DND-41 (cell line): ENCODE measurements around the gene PDE3A.

Experiments
- ATAC-seq: fragments of 200-7000 bp; cut with Tn5 transposase; 3 replicates; pipeline ENCODE4 v1.9.1; 2021; ENCODE audit warnings: low read depth; ENCODE audit not compliant: insufficient read depth
- DNase-seq: peaks from one replicate; pipeline ENCODE4 v3.0.0-alpha.2; 2020
- H2AFZ ChIP-seq: 2 replicates; pipeline ENCODE4 v1.6.0; 2012; ENCODE audit warnings: low read depth, low read length
- H3K27ac ChIP-seq: 2 replicates; pipeline ENCODE4 v1.5.1; 2012; ENCODE audit warnings: low read length, inconsistent platforms
- H3K27me3 ChIP-seq: fragments of 200-600 bp; sonication (generic); 2 replicates; pipeline ENCODE4 v1.6.0; 2012; ENCODE audit warnings: low read length, mild to moderate bottlenecking, inconsistent platforms; ENCODE audit not compliant: insufficient read depth, poor library complexity
- H3K36me3 ChIP-seq: 2 replicates; pipeline ENCODE4 v1.5.1; 2012; ENCODE audit warnings: low read length, inconsistent platforms; ENCODE audit not compliant: insufficient read depth
- H3K4me1 ChIP-seq: 2 replicates; pipeline ENCODE4 v1.5.1; 2012; ENCODE audit warnings: mild to moderate bottlenecking, low read length; ENCODE audit not compliant: insufficient read depth
- H3K4me2 ChIP-seq: 2 replicates; pipeline ENCODE4 v1.6.0; 2012; ENCODE audit warnings: mild to moderate bottlenecking, moderate library complexity, low read length, inconsistent platforms; ENCODE audit not compliant: insufficient read depth
- H3K4me3 ChIP-seq, 2 experiments: fragments of 200-600 bp in 1 of 2; shearing (Covaris generic) in 1 of 2; 2 replicates each; pipeline ENCODE4 v1.5.1; 2012 to 2016; ENCODE audit warnings: inconsistent platforms in 2 of 2, low read length in 2 of 2, mild to moderate bottlenecking in 2 of 2, low read depth in 1 of 2, moderate library complexity in 1 of 2
- H3K79me2 ChIP-seq: 2 replicates; pipeline ENCODE4 v1.6.0; 2012; ENCODE audit warnings: low read length, inconsistent platforms; ENCODE audit not compliant: insufficient read depth
- H3K9ac ChIP-seq: 2 replicates; pipeline ENCODE4 v1.6.0; 2012; ENCODE audit warnings: low read depth, mild to moderate bottlenecking, inconsistent platforms, low read length, moderate library complexity
- H3K9me3 ChIP-seq: 2 replicates; pipeline ENCODE4 v1.5.1; 2012; ENCODE audit warnings: low read length, moderate library complexity, mild to moderate bottlenecking, inconsistent platforms; ENCODE audit not compliant: insufficient read depth, severe bottlenecking
- H4K20me1 ChIP-seq: 2 replicates; pipeline ENCODE4 v1.6.0; 2012; ENCODE audit warnings: low read length; ENCODE audit not compliant: insufficient read depth
- CTCF ChIP-seq: IDR thresholded peaks from 2 replicates; pipeline ENCODE4 v1.5.1; 2012; ENCODE audit warnings: borderline replicate concordance, low read length, moderate library complexity, mild to moderate bottlenecking; ENCODE audit not compliant: poor library complexity, severe bottlenecking; ENCODE audit errors: extremely low read depth
- EZH2 ChIP-seq: IDR thresholded peaks from 3 replicates; pipeline ENCODE4 v1.6.1; 2012; ENCODE audit warnings: borderline replicate concordance, low read depth, mild to moderate bottlenecking, moderate library complexity, low read length, inconsistent platforms; ENCODE audit not compliant: severe bottlenecking

PDE3A gene

DNA sequence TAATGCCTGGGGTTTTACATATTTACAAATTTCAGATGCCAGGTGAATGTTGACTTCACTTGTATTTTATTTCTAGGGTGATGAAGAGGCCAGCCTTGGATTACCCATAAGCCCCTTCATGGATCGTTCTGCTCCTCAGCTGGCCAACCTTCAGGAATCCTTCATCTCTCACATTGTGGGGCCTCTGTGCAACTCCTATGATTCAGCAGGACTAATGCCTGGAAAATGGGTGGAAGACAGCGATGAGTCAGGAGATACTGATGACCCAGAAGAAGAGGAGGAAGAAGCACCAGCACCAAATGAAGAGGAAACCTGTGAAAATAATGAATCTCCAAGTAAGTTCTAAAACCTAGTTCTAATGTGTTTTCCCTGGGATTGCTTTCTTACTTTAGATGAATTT, 285.5 kb downstream of the PDE3A start:
- Histone ChIP-seq H4K20me1 (no peaks in the 10 kb centered on the region), H3K9ac (no peak overlapping the region), H3K27me3 (no peaks in the 10 kb centered on the region), H3K36me3 (no peaks in the 10 kb centered on the region), H3K79me2 (no peaks in the 10 kb centered on the region), H3K4me2 (no peak overlapping the region), H3K27ac (no peak overlapping the region), H3K4me1 (no peaks in the 10 kb centered on the region), H3K4me3 (no peak overlapping the region), H3K9me3 (no peaks in the 10 kb centered on the region), H2AFZ (no peak overlapping the region)
- TF ChIP-seq EZH2: no peak
- no peak for TF ChIP-seq CTCF
- ATAC-seq (no peak), DNase-seq (no peak)

DNA sequence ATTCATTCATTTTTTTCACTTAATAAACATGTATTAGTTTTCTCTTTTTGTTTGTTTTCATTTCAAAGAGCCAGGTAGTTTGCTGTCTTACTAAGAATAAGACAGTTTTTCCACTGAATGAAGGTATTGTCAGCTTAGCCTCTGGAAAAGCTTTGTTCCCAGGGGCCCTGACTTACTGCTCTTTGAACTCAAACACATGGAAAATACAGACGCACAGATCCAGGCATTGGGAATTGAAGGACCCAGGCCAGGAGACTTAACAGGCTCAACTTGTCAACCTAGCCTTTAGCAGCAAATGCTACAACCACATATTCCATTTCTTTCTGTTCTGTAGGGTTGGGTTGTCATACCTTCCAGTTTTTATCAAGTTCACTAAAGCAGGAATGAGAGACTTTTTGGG, 288.3 kb downstream of the PDE3A start:
- Histone ChIP-seq H3K79me2 (no peaks in the 10 kb centered on the region), H3K9ac (no peak overlapping the region), H4K20me1 (no peaks in the 10 kb centered on the region), H3K27me3 (no peaks in the 10 kb centered on the region), H3K4me3 (no peak overlapping the region), H3K9me3 (no peaks in the 10 kb centered on the region), H3K4me2 (no peak overlapping the region), H2AFZ (no peak overlapping the region), H3K27ac (no peak overlapping the region), H3K36me3 (no peaks in the 10 kb centered on the region), H3K4me1 (no peaks in the 10 kb centered on the region)
- TF ChIP-seq CTCF (no peak), EZH2 (no peak)
- DNase-seq: no peak
- no peak for ATAC-seq

GRCh38 chr12:20657496-20657895, 289.2 kb downstream of the PDE3A start:
- Histone ChIP-seq H3K9ac (no peak overlapping the region), H3K27ac (no peak overlapping the region), H3K4me2 (no peak overlapping the region), H3K36me3 (no peaks in the 10 kb centered on the region), H3K4me3 (no peak overlapping the region), H3K4me1 (no peaks in the 10 kb centered on the region), H4K20me1 (no peaks in the 10 kb centered on the region), H3K27me3 (no peaks in the 10 kb centered on the region), H2AFZ (no peak overlapping the region), H3K9me3 (no peaks in the 10 kb centered on the region), H3K79me2 (no peaks in the 10 kb centered on the region)
- DNase-seq (no peak), ATAC-seq (no peak)
- TF ChIP-seq CTCF (no peak), EZH2 (no peak)

- H3K4me3 ChIP-seq: no peak overlapping the region
- no peaks in the 10 kb centered on the region for H3K36me3 ChIP-seq
- no peak overlapping the region for H2AFZ ChIP-seq
- no peak overlapping the region for H3K9ac ChIP-seq
- H3K9me3 ChIP-seq: no peaks in the 10 kb centered on the region
- no peak for TF ChIP-seq CTCF
- no peak for TF ChIP-seq EZH2
- no peak for DNase-seq
- no peak overlapping the region for H3K27ac ChIP-seq
- no peak overlapping the region for H3K4me2 ChIP-seq
- no peaks in the 10 kb centered on the region for H3K27me3 ChIP-seq
- no peak for ATAC-seq
- no peaks in the 10 kb centered on the region for H3K79me2 ChIP-seq
- no peaks in the 10 kb centered on the region for H4K20me1 ChIP-seq
- no peaks in the 10 kb centered on the region for H3K4me1 ChIP-seq
These were observed 313.0 kb downstream of the PDE3A start for GRCh38 chr12:20681334-20681733.
